ENCODE measurements around the gene TMX2.

- TF ChIP-seq CTCF (IDR thresholded peaks at IDR 0.05), result no peak
- no peak for TF ChIP-seq POLR2A (IDR thresholded peaks at IDR 0.05)
Observed at GRCh38 chr11:57700425-57700824, 12.0 kb upstream of the TMX2 start.

Measured in esophagus squamous epithelium (tissue), 4 donors.